Smooth muscle cell (in vitro differentiated cells): ENCODE data around the gene ITCH. TPM values are rescaled to one million over a fixed set of nuclear protein-coding genes. Genes with fewer than 3 reads are reported as not detected.
"Not testable (repeated sequence)": the region's sequence is repeated elsewhere in the genome, so short reads cannot be mapped to it uniquely, and the experiment has no call there.

Source experiments
- DNase-seq: peaks from one replicate; lab custom pipeline; 2025; ENCODE audit not compliant: unreplicated experiment; lab: John Stamatoyannopoulos, UW
- H2AFZ ChIP-seq: fragments of 200-600 bp; sonication (generic); 2 replicates; pipeline ENCODE4 v1.6.0; 2016; ENCODE audit warnings: antibody characterized with exemption, low read depth, mild to moderate bottlenecking
- H3F3A ChIP-seq: fragments of 200-600 bp; sonication (generic); 2 replicates; pipeline ENCODE4 v1.6.0; 2017; ENCODE audit warnings: antibody characterized with exemption, low read depth
- H3K27ac ChIP-seq: fragments of 200-600 bp; sonication (generic); 2 replicates; pipeline ENCODE4 v1.5.1; 2016; ENCODE audit warnings: low read depth, mild to moderate bottlenecking
- H3K27me3 ChIP-seq: fragments of 200-600 bp; sonication (generic); 2 replicates; pipeline ENCODE4 v1.6.1; 2016; ENCODE audit warnings: low read depth, mild to moderate bottlenecking
- H3K36me3 ChIP-seq: fragments of 200-600 bp; sonication (generic); 2 replicates; pipeline ENCODE4 v1.5.1; 2016; ENCODE audit warnings: low read depth
- H3K4me1 ChIP-seq: fragments of 200-600 bp; sonication (generic); 2 replicates; pipeline ENCODE4 v1.5.1; 2016; ENCODE audit warnings: low read depth
- H3K4me2 ChIP-seq: fragments of 200-600 bp; sonication (generic); 2 replicates; pipeline ENCODE4 v1.6.0; 2016; ENCODE audit warnings: mild to moderate bottlenecking
- H3K4me3 ChIP-seq: fragments of 200-600 bp; sonication (generic); 2 replicates; pipeline ENCODE4 v1.5.1; 2016; ENCODE audit warnings: mild to moderate bottlenecking
- H3K79me2 ChIP-seq: fragments of 200-600 bp; sonication (generic); 2 replicates; pipeline ENCODE4 v1.6.0; 2016; ENCODE audit warnings: low read depth, mild to moderate bottlenecking
- H3K9ac ChIP-seq: fragments of 200-600 bp; sonication (generic); 2 replicates; pipeline ENCODE4 v1.6.0; 2016; ENCODE audit warnings: low read depth
- H3K9me3 ChIP-seq: fragments of 200-600 bp; sonication (generic); replicated peaks from 2 replicates; pipeline ENCODE4 v1.5.1; 2016; ENCODE audit warnings: low read depth
- H4K20me1 ChIP-seq: fragments of 200-600 bp; sonication (generic); 2 replicates; pipeline ENCODE4 v1.6.0; 2016; ENCODE audit warnings: low read depth
- CTCF ChIP-seq: fragments of 200-600 bp; sonication (generic); IDR thresholded peaks from 2 replicates; pipeline ENCODE4 v1.5.1; 2017; ENCODE audit warnings: borderline replicate concordance, mild to moderate bottlenecking, antibody characterized with exemption; ENCODE audit not compliant: insufficient read depth, poor library complexity, severe bottlenecking
- WGBS: methylation state at CpG from one replicate; pipeline ENCODE4 v1.1.7; 2016; ENCODE audit warnings: low lambda C conversion rate; 5-methylcytosine and 5-hydroxymethylcytosine counted together
- polyA plus RNA-seq: library from polyadenylated mRNA; unstranded; fragments of >200 nt; fragmentation: Nextera tagmentation; extraction: Ambion mirVana; gene quantifications from 2 replicates; pipeline ENCODE4 v1.2.1, GENCODE V29; 2016
- total RNA-seq: library from RNA; depleted of rRNA; stranded (reverse); fragments of >200 nt; gene quantifications from 2 replicates; pipeline ENCODE4 v1.2.3, GENCODE V29; 2014

The ITCH gene
- total and polyA plus RNA-seq, 2 experiments from 2014 or later: 21.9 to 96.7 TPM

DNA sequence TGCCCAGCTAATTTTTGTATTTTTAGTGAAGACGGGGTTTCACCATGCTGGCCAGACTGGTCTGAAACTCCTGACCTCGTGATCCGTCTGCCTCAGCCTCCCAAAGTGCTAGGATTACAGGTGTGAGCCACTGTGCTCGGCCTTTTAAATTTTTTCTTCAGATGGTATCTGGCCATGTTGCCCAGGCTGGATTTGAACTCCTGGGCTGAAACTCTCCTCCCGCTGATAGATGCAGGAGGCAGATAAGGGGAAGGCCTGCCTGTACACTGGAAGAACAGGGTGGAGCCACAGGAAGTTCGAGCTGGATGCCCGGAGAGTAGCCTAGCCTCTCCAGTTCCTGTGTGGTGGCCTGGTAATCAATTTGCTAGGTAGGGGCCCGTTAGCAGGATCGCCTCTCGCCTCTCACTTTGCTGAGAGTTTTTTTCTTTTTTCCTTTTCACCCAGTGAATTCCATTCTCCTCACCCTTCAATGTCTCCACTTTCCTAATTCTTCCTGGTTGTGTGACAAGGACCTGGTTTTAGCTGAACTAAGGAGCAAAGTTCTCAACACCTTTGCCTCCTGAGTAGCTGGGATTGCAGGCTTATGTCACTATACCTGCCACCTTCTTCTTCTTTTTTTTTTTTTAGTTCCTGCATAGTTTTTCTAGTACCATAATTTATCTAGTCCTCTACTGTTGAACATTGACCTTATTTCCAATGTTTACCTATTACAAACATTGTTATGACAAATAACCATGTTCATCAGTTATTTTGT is 19.4 kb upstream of the ITCH start:
- Histone ChIP-seq H3K27me3 (no peaks in the 10 kb centered on the region), H3K9ac (no peak overlapping the region), H3K4me3 (no peak overlapping the region), H3F3A (no peaks in the 10 kb centered on the region), H4K20me1 (no peaks in the 10 kb centered on the region), H3K36me3 (no peaks in the 10 kb centered on the region), H3K9me3 (no peaks in the 10 kb centered on the region), H3K4me2 (no peak overlapping the region), H3K4me1 (no peaks in the 10 kb centered on the region), H3K79me2 (no peaks in the 10 kb centered on the region), H2AFZ (no peak overlapping the region), H3K27ac (no peak overlapping the region)
- no peak for TF ChIP-seq CTCF
- DNase-seq: no peak
- 83% methylated on average over 10 of the region's 10 CpGs for WGBS

GRCh38 chr20:34344238-34344637 is 18.8 kb upstream of the ITCH start:
- H3K27ac ChIP-seq: no peak overlapping the region
- 85% methylated on average over 5 of the region's 5 CpGs for WGBS
- no peak overlapping the region for H3K4me3 ChIP-seq

GRCh38 chr20:34345402-34345736 is 17.7 kb upstream of the ITCH start:
- no peak overlapping the region for H3K4me3 ChIP-seq
- no peaks in the 10 kb centered on the region for H3K4me1 ChIP-seq
- no peaks in the 10 kb centered on the region for H3K79me2 ChIP-seq
- no peak overlapping the region for H3K4me2 ChIP-seq
- no peaks in the 10 kb centered on the region for H4K20me1 ChIP-seq
- no peaks in the 10 kb centered on the region for H3K36me3 ChIP-seq
- no peaks in the 10 kb centered on the region for H3F3A ChIP-seq
- no peak overlapping the region for H3K27ac ChIP-seq
- no peak for TF ChIP-seq CTCF
- 82% methylated on average over 6 of the region's 6 CpGs for WGBS
- H3K9me3 ChIP-seq: no peaks in the 10 kb centered on the region
- no peak for DNase-seq
- no peaks in the 10 kb centered on the region for H3K27me3 ChIP-seq
- H3K9ac ChIP-seq: no peak overlapping the region
- no peak overlapping the region for H2AFZ ChIP-seq

More at GRCh38 chr20:34344238-34344637, 18.8 kb upstream of the ITCH start:
- no peaks in the 10 kb centered on the region for H3K79me2 ChIP-seq
- H3K36me3 ChIP-seq: no peaks in the 10 kb centered on the region
- H4K20me1 ChIP-seq: no peaks in the 10 kb centered on the region
- H3F3A ChIP-seq: no peaks in the 10 kb centered on the region
- no peak overlapping the region for H3K4me2 ChIP-seq
- no peak overlapping the region for H2AFZ ChIP-seq
- no peak for DNase-seq
- no peak overlapping the region for H3K9ac ChIP-seq
- no peak for TF ChIP-seq CTCF
- H3K4me1 ChIP-seq: no peaks in the 10 kb centered on the region
- no peaks in the 10 kb centered on the region for H3K27me3 ChIP-seq
- H3K9me3 ChIP-seq: no peaks in the 10 kb centered on the region

DNA sequence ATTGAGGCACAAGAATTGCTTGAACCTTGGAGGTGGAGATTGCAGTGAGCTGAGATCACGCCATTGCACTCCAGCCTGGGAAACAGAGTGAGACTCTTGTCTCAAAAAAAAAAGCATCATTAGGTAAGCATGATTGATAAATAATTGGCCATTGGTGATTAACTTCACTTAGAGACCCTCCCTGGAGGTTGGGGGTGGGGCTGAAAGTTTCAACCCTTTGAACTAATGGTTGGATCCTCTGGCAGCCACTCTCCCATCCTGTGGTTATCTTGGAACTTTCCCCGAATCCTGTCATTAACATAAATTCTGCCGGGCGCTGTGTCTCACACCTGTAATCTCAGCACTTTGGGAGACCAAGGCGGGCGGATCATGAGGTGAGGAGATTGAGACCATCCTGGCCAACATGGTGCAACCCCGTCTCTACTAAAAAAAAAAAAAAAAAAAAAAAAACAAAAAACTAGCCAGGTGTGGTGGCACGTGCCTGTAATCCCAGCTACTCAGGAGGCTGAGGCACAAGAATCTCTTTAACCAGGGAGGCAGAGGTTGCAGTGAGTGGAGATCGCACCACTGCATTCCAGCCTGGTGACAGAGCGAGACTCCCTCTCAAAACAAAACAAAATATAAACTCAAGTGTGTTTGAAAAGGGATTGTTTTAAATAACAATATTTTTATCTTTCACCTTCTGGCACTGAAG is 17.1 kb upstream of the ITCH start:
- H3F3A ChIP-seq, H4K20me1 ChIP-seq, H3K27me3 ChIP-seq, H3K9ac ChIP-seq, H3K4me2 ChIP-seq, H3K4me1 ChIP-seq, H3K27ac ChIP-seq, H3K79me2 ChIP-seq, DNase-seq, H3K9me3 ChIP-seq, H3K36me3 ChIP-seq, H3K4me3 ChIP-seq, H2AFZ ChIP-seq: not testable (repeated sequence)
- WGBS: 77% methylated on average over 10 of the region's 10 CpGs

- not testable (repeated sequence) for H3K27me3 ChIP-seq, H3K27ac ChIP-seq, H3K4me2 ChIP-seq, H3K4me1 ChIP-seq, H3K36me3 ChIP-seq, H3F3A ChIP-seq, H3K9ac ChIP-seq, H4K20me1 ChIP-seq, H3K4me3 ChIP-seq, H2AFZ ChIP-seq, H3K9me3 ChIP-seq, H3K79me2 ChIP-seq, DNase-seq
- WGBS: 96% methylated on average over 9 of the region's 9 CpGs
Measured at GRCh38 chr20:34346533-34346865, 16.6 kb upstream of the ITCH start.
